A673 (cell line): ENCODE measurements around the gene TMEM17. TPM values are rescaled to one million over a fixed set of nuclear protein-coding genes. Genes with fewer than 3 reads are reported as not detected.

Experiments
- BruUV-seq: library from RNA; stranded (reverse); fragments of 400-500 nt; replicated peaks from 2 replicates; lab custom pipeline; 2021; lab: Mats Ljungman, UMichigan
- CTCF ChIA-PET: fragments of 300-600 bp; sonication (Branson Sonifier 250); formaldehyde crosslinking; loops from one replicate; lab custom pipeline; 2022; ENCODE audit warnings: antibody characterized with exemption; lab: Charles Lee
- POLR2A ChIA-PET: fragments of 300-600 bp; sonication (Branson Sonifier 250); formaldehyde crosslinking; loops from one replicate; lab custom pipeline; 2022; ENCODE audit warnings: antibody characterized with exemption; ENCODE audit not compliant: low non-redundant PET; lab: Charles Lee
- DNase-seq: peaks from one replicate; pipeline ENCODE4 v3.0.0-alpha.2; 2015; ENCODE audit warnings: low spot score
- H3K27ac ChIP-seq: fragments of 200-600 bp; sonication (generic); 2 replicates; pipeline ENCODE4 v1.5.1; 2016; ENCODE audit warnings: mixed run types, low read depth, mild to moderate bottlenecking, mixed read lengths, antibody characterized with exemption, low read length; ENCODE audit not compliant: poor library complexity, severe bottlenecking
- H3K27me3 ChIP-seq: fragments of 200-600 bp; sonication (generic); replicated peaks from 2 replicates; pipeline ENCODE4 v1.6.1; 2017; ENCODE audit warnings: mixed run types, low read depth, mild to moderate bottlenecking, mixed read lengths, antibody characterized with exemption, low read length; ENCODE audit not compliant: insufficient read depth, poor library complexity
- H3K36me3 ChIP-seq: fragments of 200-600 bp; sonication (generic); 2 replicates; pipeline ENCODE4 v1.6.1; 2016; ENCODE audit warnings: mixed run types, mild to moderate bottlenecking, mixed read lengths, antibody characterized with exemption, low read length; ENCODE audit not compliant: insufficient read depth, poor library complexity, severe bottlenecking
- H3K4me1 ChIP-seq: fragments of 200-600 bp; sonication (generic); 2 replicates; pipeline ENCODE4 v1.6.1; 2017; ENCODE audit warnings: mixed run types, mild to moderate bottlenecking, mixed read lengths, antibody characterized with exemption, low read length; ENCODE audit not compliant: insufficient read depth, poor library complexity, severe bottlenecking
- H3K4me3 ChIP-seq: fragments of 200-600 bp; sonication (generic); 2 replicates; pipeline ENCODE4 v1.5.1; 2016; ENCODE audit warnings: low read depth, mixed run types, mild to moderate bottlenecking, mixed read lengths, low read length; ENCODE audit not compliant: poor library complexity, severe bottlenecking
- H3K9me3 ChIP-seq: fragments of 200-600 bp; sonication (generic); 2 replicates; pipeline ENCODE4 v1.6.1; 2016; ENCODE audit warnings: mixed run types, low read depth, mild to moderate bottlenecking, mixed read lengths, antibody characterized with exemption, low read length; ENCODE audit not compliant: poor library complexity, severe bottlenecking
- EZH2 ChIP-seq: fragments of 200-600 bp; sonication (generic); IDR thresholded peaks from 2 replicates; pipeline ENCODE4 v1.6.1; 2017; ENCODE audit warnings: borderline replicate concordance, low read depth, mild to moderate bottlenecking, mixed read lengths, antibody characterized with exemption, low read length; ENCODE audit not compliant: poor library complexity, severe bottlenecking
- intact Hi-C: fragments of 100-400 bp; cut with micrococcal nuclease; formaldehyde crosslinking; loops from one replicate; pipeline ENCODE4 v1.10.0; 2022; ENCODE audit not compliant: unreplicated experiment
- total RNA-seq: library from RNA; stranded (reverse); gene quantifications from 2 replicates; pipeline ENCODE4 v1.2.3, GENCODE V29; 2021
- TF ChIP-seq, protein P1 (sequence below): fragments of 300-800, 200-600 bp; sonication (generic); conservative IDR thresholded peaks from 2 replicates; pipeline ENCODE4 v1.5.1; 2017; ENCODE audit warnings: low read depth, mild to moderate bottlenecking, antibody characterized with exemption, low read length, moderate library complexity, mixed read lengths

Gene TMEM17
- total RNA-seq, 1 experiment from 2014 or later, result 1.5 TPM

DNA sequence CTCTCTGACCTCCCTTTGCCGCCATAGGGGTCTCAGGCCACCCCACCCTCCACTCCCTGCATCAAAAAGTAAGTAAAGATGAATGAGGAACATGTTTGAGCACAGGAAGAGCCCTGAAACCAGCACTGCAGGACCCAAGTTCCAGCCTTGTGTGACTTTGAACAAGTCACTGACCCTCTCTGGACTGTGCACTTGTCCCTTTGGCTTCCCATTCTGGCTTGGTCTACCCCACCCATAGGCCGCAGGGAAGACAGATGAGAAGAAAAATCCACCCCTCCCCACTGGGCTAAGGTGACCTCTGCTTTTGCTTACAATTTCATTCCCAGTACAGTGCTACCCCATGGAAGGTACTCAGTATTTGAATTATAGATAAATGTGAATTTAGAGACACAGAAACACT, 43.8 kb downstream of the TMEM17 start:
- BruUV-seq, result no TSS peak
- H3K27me3 ChIP-seq, result no peaks in the 10 kb centered on the region
- no peak overlapping the region for H3K27ac ChIP-seq
- TF ChIP-seq, protein P1, sequence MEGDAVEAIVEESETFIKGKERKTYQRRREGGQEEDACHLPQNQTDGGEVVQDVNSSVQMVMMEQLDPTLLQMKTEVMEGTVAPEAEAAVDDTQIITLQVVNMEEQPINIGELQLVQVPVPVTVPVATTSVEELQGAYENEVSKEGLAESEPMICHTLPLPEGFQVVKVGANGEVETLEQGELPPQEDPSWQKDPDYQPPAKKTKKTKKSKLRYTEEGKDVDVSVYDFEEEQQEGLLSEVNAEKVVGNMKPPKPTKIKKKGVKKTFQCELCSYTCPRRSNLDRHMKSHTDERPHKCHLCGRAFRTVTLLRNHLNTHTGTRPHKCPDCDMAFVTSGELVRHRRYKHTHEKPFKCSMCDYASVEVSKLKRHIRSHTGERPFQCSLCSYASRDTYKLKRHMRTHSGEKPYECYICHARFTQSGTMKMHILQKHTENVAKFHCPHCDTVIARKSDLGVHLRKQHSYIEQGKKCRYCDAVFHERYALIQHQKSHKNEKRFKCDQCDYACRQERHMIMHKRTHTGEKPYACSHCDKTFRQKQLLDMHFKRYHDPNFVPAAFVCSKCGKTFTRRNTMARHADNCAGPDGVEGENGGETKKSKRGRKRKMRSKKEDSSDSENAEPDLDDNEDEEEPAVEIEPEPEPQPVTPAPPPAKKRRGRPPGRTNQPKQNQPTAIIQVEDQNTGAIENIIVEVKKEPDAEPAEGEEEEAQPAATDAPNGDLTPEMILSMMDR, result no peak
- TF ChIP-seq EZH2, result no peak
- no peak overlapping the region for H3K4me3 ChIP-seq
- CTCF ChIA-PET, result no interaction called here
- intact Hi-C loops, result loop anchor here (10.0 kb wide), 1 partner anchor 563 kb away; no protein-coding TSS in a partner anchor
- no peaks in the 10 kb centered on the region for H3K9me3 ChIP-seq
- H3K36me3 ChIP-seq, result no peaks in the 10 kb centered on the region
- H3K4me1 ChIP-seq, result no peaks in the 10 kb centered on the region
- no peak for DNase-seq
- POLR2A ChIA-PET, result no interaction called here

DNA sequence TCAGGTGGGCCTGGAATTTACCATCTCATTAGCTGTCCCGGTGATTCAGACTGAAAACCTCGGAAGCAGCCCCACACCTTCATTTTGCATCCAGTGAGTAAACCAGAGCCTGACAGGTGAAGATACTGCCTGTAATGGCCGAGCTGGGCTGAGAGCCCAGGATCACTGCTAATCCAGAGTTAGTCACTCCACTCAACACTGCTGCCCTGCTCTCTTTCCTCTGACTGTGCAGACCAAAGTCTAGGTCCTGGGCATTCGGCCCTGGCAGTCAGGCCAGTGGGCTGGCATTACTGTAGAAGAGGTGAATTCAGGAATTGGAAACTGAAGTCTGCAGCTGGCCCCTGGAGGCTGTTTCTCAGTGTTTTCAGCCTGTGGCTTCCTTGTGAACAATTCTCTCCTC, 44.3 kb downstream of the TMEM17 start:
- intact Hi-C loops, result loop anchor here (10.0 kb wide), 1 partner anchor 563 kb away; no protein-coding TSS in a partner anchor
- H3K36me3 ChIP-seq, result no peaks in the 10 kb centered on the region
- POLR2A ChIA-PET, result no interaction called here

DNA sequence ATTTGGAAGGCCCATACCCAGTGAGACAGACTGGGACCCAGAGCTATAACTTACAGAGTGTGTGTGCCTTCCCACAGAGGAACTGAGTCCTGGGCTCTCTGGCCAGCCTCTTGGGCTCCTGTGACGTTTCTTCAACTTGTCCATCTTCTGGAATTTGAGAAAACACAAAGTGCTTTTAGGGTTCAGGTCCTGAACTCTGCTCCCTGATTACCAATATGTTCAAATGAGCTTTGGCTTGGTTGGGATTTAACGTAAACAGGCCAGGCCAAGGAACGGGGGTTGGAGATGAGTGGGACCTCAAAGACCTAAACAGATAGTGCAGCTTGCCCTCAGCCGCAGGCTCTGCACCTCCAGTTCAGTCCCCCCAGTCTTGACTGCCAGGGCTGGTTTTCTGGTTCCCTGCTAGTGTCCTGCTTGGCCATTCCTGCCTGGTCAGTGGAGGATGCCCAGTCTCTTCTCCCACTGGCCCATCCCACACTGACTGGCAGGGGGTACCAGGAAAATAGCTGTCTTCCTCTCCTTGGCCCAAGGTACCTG, 44.9 kb downstream of the TMEM17 start:
- Histone ChIP-seq H3K4me1 (no peaks in the 10 kb centered on the region), H3K36me3 (no peaks in the 10 kb centered on the region), H3K9me3 (no peaks in the 10 kb centered on the region), H3K27ac (no peak overlapping the region), H3K4me3 (no peak overlapping the region), H3K27me3 (no peaks in the 10 kb centered on the region)
- CTCF ChIA-PET, result no interaction called here
- DNase-seq, result no peak
- POLR2A ChIA-PET, result no interaction called here
- TF ChIP-seq, protein P1, result no peak
- TF ChIP-seq EZH2, result no peak
- intact Hi-C loops, result loop anchor here (10.0 kb wide), 1 partner anchor 564 kb away; no protein-coding TSS in a partner anchor
- BruUV-seq, result no TSS peak

More for the DNA sequence above, 44.3 kb downstream of the TMEM17 start:
- BruUV-seq, result no TSS peak
- TF ChIP-seq, protein P1, result no peak
- TF ChIP-seq EZH2, result no peak
- Histone ChIP-seq H3K4me1 (no peaks in the 10 kb centered on the region), H3K27ac (no peak overlapping the region), H3K4me3 (no peak overlapping the region), H3K27me3 (no peaks in the 10 kb centered on the region), H3K9me3 (no peaks in the 10 kb centered on the region)
- CTCF ChIA-PET, result no interaction called here
- DNase-seq, result no peak
